HepG2 (cell line): ENCODE data around the gene CHD9NB. TPM values are rescaled to one million over a fixed set of nuclear protein-coding genes. Genes with fewer than 3 reads are reported as not detected.

Source experiments
- ATF6 ChIP-seq: sonication (generic); formaldehyde crosslinking; conservative IDR thresholded peaks from 2 replicates; pipeline ENCODE4 v1.4.0; 2020; ENCODE audit warnings: missing genetic modification reagents
- IRF2 ChIP-seq: IDR thresholded peaks from 2 replicates; pipeline ENCODE4 v1.6.1; 2018; ENCODE audit warnings: missing genetic modification reagents, missing compliant biosample characterization
- TAF1 ChIP-seq: sonication (generic); formaldehyde crosslinking; IDR thresholded peaks from 2 replicates; pipeline ENCODE4 v1.4.0; 2020; ENCODE audit warnings: missing genetic modification reagents
- ZNF292 ChIP-seq: sonication (generic); formaldehyde crosslinking; IDR thresholded peaks from 2 replicates; pipeline ENCODE4 v1.8.1; 2022; ENCODE audit warnings: mild to moderate bottlenecking, low read depth, missing genetic modification reagents, borderline replicate concordance
- ZNF335 ChIP-seq: sonication (generic); formaldehyde crosslinking; IDR thresholded peaks from 2 replicates; pipeline ENCODE4 v1.4.0; 2020; ENCODE audit warnings: missing genetic modification reagents
- ZNF337 ChIP-seq: sonication (generic); formaldehyde crosslinking; IDR thresholded peaks from 2 replicates; pipeline ENCODE4 v1.5.1; 2020; ENCODE audit warnings: missing genetic modification reagents, low read depth, mild to moderate bottlenecking, borderline replicate concordance
- ZNF552 ChIP-seq: sonication (generic); formaldehyde crosslinking; IDR thresholded peaks from 2 replicates; pipeline ENCODE4 v1.9.0; 2022; ENCODE audit warnings: missing genetic modification reagents, mild to moderate bottlenecking, borderline replicate concordance
- ZNF660 ChIP-seq: sonication (generic); formaldehyde crosslinking; IDR thresholded peaks from 2 replicates; pipeline ENCODE4 v1.5.1; 2020; ENCODE audit warnings: mild to moderate bottlenecking, low read depth, missing genetic modification reagents, borderline replicate concordance
- ZNF770 ChIP-seq: sonication (generic); formaldehyde crosslinking; IDR thresholded peaks from 2 replicates; pipeline ENCODE4 v1.5.0; 2020; ENCODE audit warnings: mild to moderate bottlenecking, missing genetic modification reagents
- ZNF781 ChIP-seq: sonication (generic); formaldehyde crosslinking; IDR thresholded peaks from 2 replicates; pipeline ENCODE4 v1.5.1; 2020; ENCODE audit warnings: borderline replicate concordance, mild to moderate bottlenecking, missing genetic modification reagents; ENCODE audit errors: not compliant biosample characterization
- ZNF788 ChIP-seq: sonication (generic); formaldehyde crosslinking; IDR thresholded peaks from 2 replicates; pipeline ENCODE4 v1.5.0; 2020; ENCODE audit warnings: mild to moderate bottlenecking, missing genetic modification reagents, borderline replicate concordance
- ZNF792 ChIP-seq: IDR thresholded peaks from 2 replicates; pipeline ENCODE4 v1.6.1; 2016
- ZNF839 ChIP-seq: sonication (generic); formaldehyde crosslinking; IDR thresholded peaks from 2 replicates; pipeline ENCODE4 v1.4.0; 2020; ENCODE audit warnings: missing genetic modification reagents, mild to moderate bottlenecking, borderline replicate concordance
- ZSCAN12 ChIP-seq: sonication (generic); formaldehyde crosslinking; IDR thresholded peaks from 2 replicates; pipeline ENCODE4 v1.9.0; 2021; ENCODE audit warnings: mild to moderate bottlenecking, missing genetic modification reagents
- polyA plus RNA-seq, 8 experiments: library from polyadenylated mRNA; depleted of rRNA in 3 of 8; stranded (reverse) in 7 of 8; unstranded in 1 of 8; fragments of >200 nt; fragmentation: Illumina TruSeq in 4 of 8; extraction: Trizol in 4 of 8; gene quantifications; 2 replicates each; pipeline versions ENCODE4 v1.2.1 to v1.2.3, GENCODE V29; 2011 to 2016; ENCODE audit warnings: low read depth in 4 of 8, missing spikeins in 1 of 8, mixed read lengths in 1 of 8; ENCODE audit not compliant: insufficient read depth in 1 of 8
- total RNA-seq, 5 experiments: library from RNA; depleted of rRNA; stranded (reverse); fragments of >200 nt; fragmentation: Illumina TruSeq; extraction: Trizol; gene quantifications; 2 replicates each; pipeline ENCODE4 v1.2.3, GENCODE V29; 2016; ENCODE audit warnings: low read depth in 1 of 5
- TF ChIP-seq, protein P1 (sequence below): sonication (generic); formaldehyde crosslinking; IDR thresholded peaks from 2 replicates; pipeline ENCODE4 v1.5.1; 2020; ENCODE audit warnings: mild to moderate bottlenecking, missing genetic modification reagents, borderline replicate concordance
- TF ChIP-seq, protein P2 (sequence below): sonication (generic); formaldehyde crosslinking; IDR thresholded peaks from 2 replicates; pipeline ENCODE4 v1.4.0; 2020; ENCODE audit warnings: missing genetic modification reagents, borderline replicate concordance

CHD9NB gene
- total and polyA plus RNA-seq, 2 of the 13 experiments (the other 11 are each of a cell fraction or from before 2014, with no cell fraction given): 0.17 to 0.18 TPM

GRCh38 chr16:53053967-53054669 lies 1.4 kb upstream of the CHD9NB start (continued):
- TF ChIP-seq ZNF770 (CRISPR knock-in tag): no peak
- TF ChIP-seq ZNF839: 0 out of 2 replicates have a peak, but pooled peaks have one; percentile 26
- no peak for TF ChIP-seq ZNF292 (CRISPR knock-in tag)
- TF ChIP-seq ZNF660: no peak
- TF ChIP-seq ZNF781 (CRISPR knock-in tag): no peak
- TF ChIP-seq ZNF335 (CRISPR knock-in tag): no peak
- TF ChIP-seq ZNF792: no peak
- TF ChIP-seq TAF1: no peak
- TF ChIP-seq, protein P1, sequence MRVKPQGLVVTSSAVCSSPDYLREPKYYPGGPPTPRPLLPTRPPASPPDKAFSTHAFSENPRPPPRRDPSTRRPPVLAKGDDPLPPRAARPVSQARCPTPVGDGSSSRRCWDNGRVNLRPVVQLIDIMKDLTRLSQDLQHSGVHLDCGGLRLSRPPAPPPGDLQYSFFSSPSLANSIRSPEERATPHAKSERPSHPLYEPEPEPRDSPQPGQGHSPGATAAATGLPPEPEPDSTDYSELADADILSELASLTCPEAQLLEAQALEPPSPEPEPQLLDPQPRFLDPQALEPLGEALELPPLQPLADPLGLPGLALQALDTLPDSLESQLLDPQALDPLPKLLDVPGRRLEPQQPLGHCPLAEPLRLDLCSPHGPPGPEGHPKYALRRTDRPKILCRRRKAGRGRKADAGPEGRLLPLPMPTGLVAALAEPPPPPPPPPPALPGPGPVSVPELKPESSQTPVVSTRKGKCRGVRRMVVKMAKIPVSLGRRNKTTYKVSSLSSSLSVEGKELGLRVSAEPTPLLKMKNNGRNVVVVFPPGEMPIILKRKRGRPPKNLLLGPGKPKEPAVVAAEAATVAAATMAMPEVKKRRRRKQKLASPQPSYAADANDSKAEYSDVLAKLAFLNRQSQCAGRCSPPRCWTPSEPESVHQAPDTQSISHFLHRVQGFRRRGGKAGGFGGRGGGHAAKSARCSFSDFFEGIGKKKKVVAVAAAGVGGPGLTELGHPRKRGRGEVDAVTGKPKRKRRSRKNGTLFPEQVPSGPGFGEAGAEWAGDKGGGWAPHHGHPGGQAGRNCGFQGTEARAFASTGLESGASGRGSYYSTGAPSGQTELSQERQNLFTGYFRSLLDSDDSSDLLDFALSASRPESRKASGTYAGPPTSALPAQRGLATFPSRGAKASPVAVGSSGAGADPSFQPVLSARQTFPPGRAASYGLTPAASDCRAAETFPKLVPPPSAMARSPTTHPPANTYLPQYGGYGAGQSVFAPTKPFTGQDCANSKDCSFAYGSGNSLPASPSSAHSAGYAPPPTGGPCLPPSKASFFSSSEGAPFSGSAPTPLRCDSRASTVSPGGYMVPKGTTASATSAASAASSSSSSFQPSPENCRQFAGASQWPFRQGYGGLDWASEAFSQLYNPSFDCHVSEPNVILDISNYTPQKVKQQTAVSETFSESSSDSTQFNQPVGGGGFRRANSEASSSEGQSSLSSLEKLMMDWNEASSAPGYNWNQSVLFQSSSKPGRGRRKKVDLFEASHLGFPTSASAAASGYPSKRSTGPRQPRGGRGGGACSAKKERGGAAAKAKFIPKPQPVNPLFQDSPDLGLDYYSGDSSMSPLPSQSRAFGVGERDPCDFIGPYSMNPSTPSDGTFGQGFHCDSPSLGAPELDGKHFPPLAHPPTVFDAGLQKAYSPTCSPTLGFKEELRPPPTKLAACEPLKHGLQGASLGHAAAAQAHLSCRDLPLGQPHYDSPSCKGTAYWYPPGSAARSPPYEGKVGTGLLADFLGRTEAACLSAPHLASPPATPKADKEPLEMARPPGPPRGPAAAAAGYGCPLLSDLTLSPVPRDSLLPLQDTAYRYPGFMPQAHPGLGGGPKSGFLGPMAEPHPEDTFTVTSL: peak; percentile 8; the same call in 1 of the 2 replicates
- no peak for TF ChIP-seq ZNF788 (CRISPR knock-in tag)
- no peak for TF ChIP-seq ZSCAN12 (CRISPR knock-in tag)
- TF ChIP-seq IRF2 (CRISPR knock-in tag): no peak
- no peak for TF ChIP-seq ATF6 (CRISPR knock-in tag)
- TF ChIP-seq ZNF337 (CRISPR knock-in tag): no peak
- no peak for TF ChIP-seq ZNF552
- TF ChIP-seq, protein P2, sequence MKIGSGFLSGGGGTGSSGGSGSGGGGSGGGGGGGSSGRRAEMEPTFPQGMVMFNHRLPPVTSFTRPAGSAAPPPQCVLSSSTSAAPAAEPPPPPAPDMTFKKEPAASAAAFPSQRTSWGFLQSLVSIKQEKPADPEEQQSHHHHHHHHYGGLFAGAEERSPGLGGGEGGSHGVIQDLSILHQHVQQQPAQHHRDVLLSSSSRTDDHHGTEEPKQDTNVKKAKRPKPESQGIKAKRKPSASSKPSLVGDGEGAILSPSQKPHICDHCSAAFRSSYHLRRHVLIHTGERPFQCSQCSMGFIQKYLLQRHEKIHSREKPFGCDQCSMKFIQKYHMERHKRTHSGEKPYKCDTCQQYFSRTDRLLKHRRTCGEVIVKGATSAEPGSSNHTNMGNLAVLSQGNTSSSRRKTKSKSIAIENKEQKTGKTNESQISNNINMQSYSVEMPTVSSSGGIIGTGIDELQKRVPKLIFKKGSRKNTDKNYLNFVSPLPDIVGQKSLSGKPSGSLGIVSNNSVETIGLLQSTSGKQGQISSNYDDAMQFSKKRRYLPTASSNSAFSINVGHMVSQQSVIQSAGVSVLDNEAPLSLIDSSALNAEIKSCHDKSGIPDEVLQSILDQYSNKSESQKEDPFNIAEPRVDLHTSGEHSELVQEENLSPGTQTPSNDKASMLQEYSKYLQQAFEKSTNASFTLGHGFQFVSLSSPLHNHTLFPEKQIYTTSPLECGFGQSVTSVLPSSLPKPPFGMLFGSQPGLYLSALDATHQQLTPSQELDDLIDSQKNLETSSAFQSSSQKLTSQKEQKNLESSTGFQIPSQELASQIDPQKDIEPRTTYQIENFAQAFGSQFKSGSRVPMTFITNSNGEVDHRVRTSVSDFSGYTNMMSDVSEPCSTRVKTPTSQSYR (CRISPR knock-in tag): 0 out of 2 replicates have a peak, but pooled peaks have one; percentile 36
